NCI-H2081 (cell line): ENCODE results near the gene COL5A2.
A peak's percentile ranks its signal among the peaks of the same experiment; 100 is the strongest.

ENCODE experiments used
- DNase-seq, 2 experiments: peaks; one replicate each; lab custom pipeline; 2025; lab: John Stamatoyannopoulos, UW

COL5A2 gene

GRCh38 chr2:188997263-188997662 is 182.3 kb downstream of the COL5A2 start:
- DNase-seq = no peak

GRCh38 chr2:188993247-188993646 is 186.3 kb downstream of the COL5A2 start:
- DNase-seq = no peak

- no peak for DNase-seq
Measured at GRCh38 chr2:188986839-188987238, 192.7 kb downstream of the COL5A2 start.

- no peak for DNase-seq
Measured at GRCh38 chr2:188984680-188985079, 194.9 kb downstream of the COL5A2 start.

GRCh38 chr2:188984065-188984491 is 195.5 kb downstream of the COL5A2 start:
- DNase-seq = peak in 1 of 2 experiments; percentile 9

- no peak for DNase-seq
Measured at GRCh38 chr2:188983427-188984064, 196.0 kb downstream of the COL5A2 start.
